ENCODE data around the gene ZNF726.
"Not testable (repeated sequence)": the region's sequence is repeated elsewhere in the genome, so short reads cannot be mapped to it uniquely, and the experiment has no call there.

The ZNF726 gene

DNA sequence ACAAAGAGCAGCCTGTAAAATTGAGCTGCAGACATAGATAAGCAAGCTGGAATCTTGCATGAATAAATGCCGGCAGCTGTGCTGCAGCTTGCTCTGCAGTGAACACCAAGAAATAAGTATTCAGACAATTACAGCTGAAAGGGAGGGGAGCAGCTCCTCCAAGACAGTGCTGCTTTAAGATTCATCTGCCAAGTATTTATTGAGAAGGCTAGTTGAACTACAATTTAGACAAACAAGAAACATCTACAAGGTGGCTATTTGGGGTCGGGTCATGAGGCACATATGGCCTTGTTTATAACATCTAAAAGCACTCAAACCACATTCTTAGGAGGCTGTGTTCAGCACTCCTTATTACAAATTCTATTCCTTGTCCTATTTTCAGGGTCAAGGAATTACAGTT, 34.9 kb downstream of the ZNF726 start:
- H3K9ac ChIP-seq (ENCODE audit: low read depth, low read length) = no peak overlapping the region
- no peak overlapping the region for H3K4me3 ChIP-seq (ENCODE audit: low read depth, low read length)
- no peaks in the 10 kb centered on the region for H3K4me1 ChIP-seq (ENCODE audit: control insufficient read depth, insufficient read depth, low read length)
- H3K27me3 ChIP-seq (ENCODE audit: control insufficient read depth, insufficient read depth, low read length) = no peaks in the 10 kb centered on the region
- peaks cover 6% of the 10 kb centered on the region for H3K9me3 ChIP-seq (ENCODE audit: control insufficient read depth, insufficient read depth, low read length)
- no peaks in the 10 kb centered on the region for H3K36me3 ChIP-seq (ENCODE audit: control insufficient read depth, insufficient read depth, low read length)

DNA sequence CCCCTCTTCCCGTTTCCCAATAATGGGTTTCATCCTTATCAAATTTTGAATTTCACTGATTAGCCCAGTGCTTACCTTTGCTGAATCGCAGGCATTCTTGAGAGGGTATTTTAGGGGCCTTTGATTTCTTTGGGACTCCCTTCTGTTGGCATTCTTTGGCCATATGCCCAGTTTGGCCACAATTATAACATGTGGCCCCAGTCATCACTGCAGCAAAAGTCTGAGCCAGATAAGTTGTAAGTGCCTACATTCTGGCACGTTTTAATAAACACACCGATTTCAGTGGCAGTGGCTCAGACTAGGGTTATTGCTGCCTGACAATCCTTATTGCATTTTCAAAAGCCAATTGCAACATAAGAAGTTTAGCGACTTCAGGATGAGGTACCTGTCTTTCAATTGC, 41.4 kb downstream of the ZNF726 start:
- Histone ChIP-seq H3K36me3 (ENCODE audit: control insufficient read depth, insufficient read depth, low read length) (no peaks in the 10 kb centered on the region), H3K9me3 (ENCODE audit: control insufficient read depth, insufficient read depth, low read length) (peaks cover 6% of the 10 kb centered on the region), H3K4me3 (ENCODE audit: low read depth, low read length) (no peak overlapping the region), H3K27me3 (ENCODE audit: control insufficient read depth, insufficient read depth, low read length) (no peaks in the 10 kb centered on the region), H3K4me1 (ENCODE audit: control insufficient read depth, insufficient read depth, low read length) (no peaks in the 10 kb centered on the region), H3K9ac (ENCODE audit: low read depth, low read length) (no peak overlapping the region)

DNA sequence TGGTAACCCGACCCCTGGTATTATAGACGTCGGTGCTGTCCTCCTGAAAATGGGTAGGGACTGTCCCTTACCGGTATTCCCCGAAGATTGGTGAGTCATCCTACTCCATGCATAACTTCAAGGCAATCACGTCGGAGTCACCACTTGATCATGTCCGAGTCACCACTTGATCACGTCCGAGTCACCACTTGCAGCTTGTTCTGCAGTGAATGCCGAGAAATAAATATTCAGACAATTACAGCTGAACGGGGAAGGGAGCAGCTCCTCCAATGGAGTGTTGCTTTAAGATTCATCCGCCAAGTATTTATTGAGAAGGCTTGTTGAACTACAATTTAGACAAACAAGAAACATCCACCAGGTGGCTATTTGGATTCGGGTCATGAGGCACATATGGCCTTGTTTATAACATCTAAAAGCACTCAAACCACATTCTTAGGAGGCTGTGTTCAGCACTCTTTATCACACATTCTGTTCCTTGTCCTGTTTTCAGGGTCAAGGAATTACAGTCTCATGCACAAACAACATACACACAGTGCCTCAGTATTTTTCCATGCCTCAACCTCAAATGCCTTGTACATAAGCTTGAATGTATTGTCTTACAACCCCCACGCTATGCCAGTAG, 43.1 kb downstream of the ZNF726 start:
- Histone ChIP-seq H3K4me3 (ENCODE audit: low read depth, low read length) (no peak overlapping the region), H3K27me3 (ENCODE audit: control insufficient read depth, insufficient read depth, low read length) (no peaks in the 10 kb centered on the region), H3K36me3 (ENCODE audit: control insufficient read depth, insufficient read depth, low read length) (no peaks in the 10 kb centered on the region), H3K9me3 (ENCODE audit: control insufficient read depth, insufficient read depth, low read length) (peaks cover 6% of the 10 kb centered on the region), H3K9ac (ENCODE audit: low read depth, low read length) (no peak overlapping the region), H3K4me1 (ENCODE audit: control insufficient read depth, insufficient read depth, low read length) (no peaks in the 10 kb centered on the region)

DNA sequence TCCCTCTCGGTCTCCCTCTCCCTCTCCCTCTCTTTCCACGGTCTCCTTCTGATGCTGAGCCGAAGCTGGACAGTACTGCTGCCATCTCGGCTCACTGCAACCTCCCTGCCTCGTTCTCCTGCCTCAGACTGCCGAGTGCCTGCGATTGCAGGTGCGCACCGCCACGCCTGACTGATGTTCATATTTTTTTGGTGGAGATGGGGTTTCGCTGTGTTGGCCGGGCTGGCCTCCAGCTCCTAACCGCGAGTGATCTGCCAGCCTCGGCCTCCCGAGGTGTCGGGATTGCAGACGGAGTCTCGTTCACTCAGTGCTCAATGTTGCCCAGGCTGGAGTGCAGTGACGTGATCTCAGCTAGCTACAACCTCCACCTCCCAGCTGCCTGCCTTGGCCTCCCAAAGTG, 48.7 kb downstream of the ZNF726 start:
- H3K9me3 ChIP-seq (ENCODE audit: control insufficient read depth, insufficient read depth, low read length); H3K4me3 ChIP-seq (ENCODE audit: low read depth, low read length); H3K4me1 ChIP-seq (ENCODE audit: control insufficient read depth, insufficient read depth, low read length); H3K9ac ChIP-seq (ENCODE audit: low read depth, low read length); H3K27me3 ChIP-seq (ENCODE audit: control insufficient read depth, insufficient read depth, low read length); H3K36me3 ChIP-seq (ENCODE audit: control insufficient read depth, insufficient read depth, low read length): not testable (repeated sequence)

DNA sequence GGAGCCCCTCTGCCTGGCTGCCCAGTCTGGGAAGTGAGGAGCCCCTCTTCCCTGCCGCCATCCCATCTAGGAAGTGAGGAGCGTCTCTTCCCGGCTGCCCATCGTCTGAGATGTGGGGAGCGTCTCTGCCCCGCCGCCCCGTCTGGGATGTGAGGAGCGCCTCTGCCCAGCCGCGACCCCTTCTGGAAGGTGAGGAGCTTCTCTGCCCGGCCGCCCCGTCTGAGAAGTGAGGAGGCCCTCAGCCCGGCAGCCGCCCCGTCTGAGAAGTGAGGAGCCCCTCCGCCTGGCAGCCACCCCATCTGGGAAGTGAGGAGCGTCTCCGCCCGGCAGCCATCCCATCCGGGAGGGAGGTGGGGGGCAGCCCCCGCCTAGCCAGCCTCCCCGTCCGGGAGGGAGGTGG, 49.2 kb downstream of the ZNF726 start:
- H3K27me3 ChIP-seq (ENCODE audit: control insufficient read depth, insufficient read depth, low read length); H3K4me3 ChIP-seq (ENCODE audit: low read depth, low read length); H3K9ac ChIP-seq (ENCODE audit: low read depth, low read length); H3K9me3 ChIP-seq (ENCODE audit: control insufficient read depth, insufficient read depth, low read length); H3K36me3 ChIP-seq (ENCODE audit: control insufficient read depth, insufficient read depth, low read length); H3K4me1 ChIP-seq (ENCODE audit: control insufficient read depth, insufficient read depth, low read length): not testable (repeated sequence)

DNA sequence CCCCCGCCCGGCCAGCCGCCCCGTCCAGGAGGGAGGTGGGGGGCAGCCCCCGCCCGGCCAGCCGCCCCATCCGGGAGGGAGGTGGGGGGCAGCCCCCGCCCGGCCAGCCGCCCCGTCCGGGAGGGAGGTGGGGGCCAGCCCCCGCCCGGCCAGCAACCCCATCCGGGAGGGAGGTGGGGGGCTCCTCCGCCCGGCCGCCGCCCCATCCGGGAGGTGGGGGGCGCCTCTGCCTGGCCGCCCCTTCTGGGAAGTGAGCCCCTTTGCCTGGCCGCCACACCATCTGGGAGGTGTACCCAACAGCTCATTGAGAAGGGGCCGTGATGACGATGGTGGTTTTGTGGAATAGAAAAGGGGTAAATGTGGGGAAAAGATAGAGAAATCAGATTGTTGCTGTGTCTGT, 49.6 kb downstream of the ZNF726 start:
- not testable (repeated sequence) for H3K9me3 ChIP-seq (ENCODE audit: control insufficient read depth, insufficient read depth, low read length); H3K4me3 ChIP-seq (ENCODE audit: low read depth, low read length); H3K36me3 ChIP-seq (ENCODE audit: control insufficient read depth, insufficient read depth, low read length)

DNA sequence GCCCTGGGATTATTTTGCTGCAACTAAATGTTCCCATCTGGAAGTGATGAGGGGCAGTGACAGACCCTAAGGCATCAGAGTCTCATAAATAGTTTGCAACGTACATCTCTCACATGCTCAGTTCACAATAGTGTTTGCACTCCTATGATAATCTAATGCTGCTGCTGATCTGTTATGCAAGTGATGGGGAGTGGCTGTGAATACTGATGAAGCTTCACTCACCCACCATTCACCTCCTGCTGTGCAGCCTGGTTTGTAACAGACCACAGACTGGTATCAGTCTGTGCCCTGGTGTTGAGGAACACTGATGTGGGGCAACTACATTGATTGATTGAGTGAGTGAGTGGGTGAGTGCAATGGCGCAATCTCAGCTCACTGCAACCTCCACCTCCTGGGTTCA, 54.9 kb downstream of the ZNF726 start:
- no peaks in the 10 kb centered on the region for H3K36me3 ChIP-seq (ENCODE audit: control insufficient read depth, insufficient read depth, low read length)
- peaks cover 10% of the 10 kb centered on the region for H3K9me3 ChIP-seq (ENCODE audit: control insufficient read depth, insufficient read depth, low read length)
- no peak overlapping the region for H3K9ac ChIP-seq (ENCODE audit: low read depth, low read length)
- no peaks in the 10 kb centered on the region for H3K4me1 ChIP-seq (ENCODE audit: control insufficient read depth, insufficient read depth, low read length)
- H3K4me3 ChIP-seq (ENCODE audit: low read depth, low read length) = no peak overlapping the region
- no peaks in the 10 kb centered on the region for H3K27me3 ChIP-seq (ENCODE audit: control insufficient read depth, insufficient read depth, low read length)

More for the DNA sequence above, 49.6 kb downstream of the ZNF726 start:
- not testable (repeated sequence) for H3K4me1 ChIP-seq (ENCODE audit: control insufficient read depth, insufficient read depth, low read length); H3K9ac ChIP-seq (ENCODE audit: low read depth, low read length); H3K27me3 ChIP-seq (ENCODE audit: control insufficient read depth, insufficient read depth, low read length)

DNA sequence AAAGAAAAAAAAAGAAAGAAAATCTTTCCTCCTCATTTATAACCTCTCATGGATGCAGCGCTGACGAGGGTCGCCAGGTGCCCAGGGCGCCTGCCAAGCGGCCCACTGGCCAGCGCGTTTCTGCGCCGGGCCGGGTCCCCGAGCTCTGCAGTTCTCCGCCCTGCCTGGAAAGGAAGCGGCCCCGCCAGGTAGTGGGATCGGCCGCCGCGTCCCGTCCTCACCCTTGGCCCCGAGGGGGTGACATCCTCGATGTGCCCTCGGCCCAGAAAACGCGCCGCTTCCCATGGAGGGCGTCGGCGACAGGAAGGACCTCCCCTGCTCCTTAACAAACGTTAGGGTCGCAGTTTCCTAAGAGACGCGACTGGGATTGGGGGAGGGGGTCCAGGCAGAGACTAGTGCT, 56.9 kb downstream of the ZNF726 start:
- Histone ChIP-seq H3K4me3 (ENCODE audit: low read depth, low read length) (no peak overlapping the region), H3K4me1 (ENCODE audit: control insufficient read depth, insufficient read depth, low read length) (no peaks in the 10 kb centered on the region), H3K9me3 (ENCODE audit: control insufficient read depth, insufficient read depth, low read length) (peaks cover 12% of the 10 kb centered on the region), H3K27me3 (ENCODE audit: control insufficient read depth, insufficient read depth, low read length) (no peaks in the 10 kb centered on the region), H3K36me3 (ENCODE audit: control insufficient read depth, insufficient read depth, low read length) (no peaks in the 10 kb centered on the region), H3K9ac (ENCODE audit: low read depth, low read length) (no peak overlapping the region)

DNA sequence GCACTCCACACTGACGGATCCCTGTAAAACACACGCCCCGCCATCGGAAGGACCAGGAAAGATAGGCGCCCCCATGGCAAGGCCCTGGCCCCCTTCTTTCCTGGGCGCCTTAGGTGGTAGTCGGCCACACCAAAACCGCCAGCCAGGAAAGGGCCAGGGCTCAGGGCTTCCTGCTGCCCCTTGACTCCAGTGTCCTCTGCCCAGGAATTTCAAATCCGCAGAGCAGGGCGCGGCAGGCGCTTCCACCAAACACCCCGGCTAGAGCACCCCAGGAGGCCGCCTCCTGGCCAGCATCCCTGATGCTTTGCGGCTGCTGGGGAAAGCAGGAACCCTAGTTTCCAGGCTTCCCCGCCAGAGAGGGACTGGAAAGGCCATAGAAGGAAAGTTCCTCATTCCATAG, 57.5 kb downstream of the ZNF726 start:
- H3K9me3 ChIP-seq (ENCODE audit: control insufficient read depth, insufficient read depth, low read length) = peaks cover 7% of the 10 kb centered on the region

DNA sequence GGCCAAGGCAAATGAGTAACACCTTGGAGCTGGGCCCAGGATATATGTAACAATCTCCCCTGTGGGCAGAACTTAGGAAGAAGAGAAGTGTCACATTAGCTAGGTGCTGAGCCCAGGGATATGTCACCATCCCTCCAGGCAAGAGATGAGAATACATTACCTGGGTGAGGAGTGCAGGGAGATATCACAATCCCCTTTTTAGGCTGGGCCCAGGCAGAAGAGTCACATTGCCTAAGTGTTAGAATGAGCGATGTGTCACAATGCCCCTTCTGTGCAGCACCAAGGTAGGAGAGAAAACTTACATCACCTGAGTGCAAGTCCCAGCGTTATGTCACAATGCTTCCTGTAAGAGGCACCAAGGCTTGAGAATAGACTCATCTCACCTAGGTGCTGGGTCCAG, 60.3 kb downstream of the ZNF726 start:
- Histone ChIP-seq H3K9ac (ENCODE audit: low read depth, low read length) (no peak overlapping the region), H3K9me3 (ENCODE audit: control insufficient read depth, insufficient read depth, low read length) (peaks cover 14% of the 10 kb centered on the region), H3K4me3 (ENCODE audit: low read depth, low read length) (no peak overlapping the region), H3K36me3 (ENCODE audit: control insufficient read depth, insufficient read depth, low read length) (no peaks in the 10 kb centered on the region), H3K27me3 (ENCODE audit: control insufficient read depth, insufficient read depth, low read length) (no peaks in the 10 kb centered on the region), H3K4me1 (ENCODE audit: control insufficient read depth, insufficient read depth, low read length) (no peaks in the 10 kb centered on the region)

More for the DNA sequence above, 57.5 kb downstream of the ZNF726 start:
- Histone ChIP-seq H3K36me3 (ENCODE audit: control insufficient read depth, insufficient read depth, low read length) (no peaks in the 10 kb centered on the region), H3K9ac (ENCODE audit: low read depth, low read length) (no peak overlapping the region), H3K4me1 (ENCODE audit: control insufficient read depth, insufficient read depth, low read length) (no peaks in the 10 kb centered on the region), H3K27me3 (ENCODE audit: control insufficient read depth, insufficient read depth, low read length) (no peaks in the 10 kb centered on the region), H3K4me3 (ENCODE audit: low read depth, low read length) (no peak overlapping the region)

DNA sequence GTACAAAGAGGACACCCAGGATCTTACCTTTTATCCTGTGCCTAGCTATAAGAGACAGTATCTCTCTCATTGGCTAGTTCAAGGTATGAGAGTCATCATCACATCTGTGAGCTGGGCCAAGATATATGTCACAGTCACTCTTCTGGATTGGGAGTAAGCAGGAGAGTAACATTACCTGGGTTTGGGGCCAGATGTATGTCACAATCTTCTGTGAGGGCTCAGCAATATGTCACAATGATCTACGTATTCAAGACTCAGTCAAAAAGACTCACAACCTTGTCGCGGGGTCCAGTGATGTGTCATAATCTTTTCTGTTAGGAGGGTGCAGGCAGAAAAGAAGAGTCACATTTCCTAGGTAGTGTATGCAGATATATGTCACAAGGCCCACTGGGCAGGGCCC, 61.9 kb downstream of the ZNF726 start:
- H3K36me3 ChIP-seq (ENCODE audit: control insufficient read depth, insufficient read depth, low read length); H3K27me3 ChIP-seq (ENCODE audit: control insufficient read depth, insufficient read depth, low read length); H3K9ac ChIP-seq (ENCODE audit: low read depth, low read length); H3K4me1 ChIP-seq (ENCODE audit: control insufficient read depth, insufficient read depth, low read length); H3K4me3 ChIP-seq (ENCODE audit: low read depth, low read length): not testable (repeated sequence)
- peaks cover 15% of the 10 kb centered on the region for H3K9me3 ChIP-seq (ENCODE audit: control insufficient read depth, insufficient read depth, low read length)

DNA sequence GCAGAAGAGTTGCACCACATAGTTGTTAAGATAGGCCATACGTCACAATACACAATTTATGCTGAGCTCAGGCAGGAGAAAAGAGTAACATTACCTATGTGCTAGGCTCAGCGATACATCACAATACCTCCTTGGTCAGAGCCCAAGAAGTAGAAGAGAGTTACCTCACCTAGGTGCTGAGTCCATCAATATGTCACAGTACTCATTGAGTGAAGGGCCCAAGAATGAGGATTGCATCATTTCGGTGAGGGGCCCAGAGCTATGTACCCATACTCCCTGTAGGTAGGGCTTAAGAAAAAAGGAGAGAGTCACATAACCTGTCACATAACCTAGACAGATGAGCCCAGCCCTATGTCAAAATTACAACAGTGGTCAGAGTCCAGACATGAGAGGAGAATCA, 62.6 kb downstream of the ZNF726 start:
- H3K27me3 ChIP-seq (ENCODE audit: control insufficient read depth, insufficient read depth, low read length); H3K9ac ChIP-seq (ENCODE audit: low read depth, low read length); H3K4me1 ChIP-seq (ENCODE audit: control insufficient read depth, insufficient read depth, low read length); H3K36me3 ChIP-seq (ENCODE audit: control insufficient read depth, insufficient read depth, low read length); H3K4me3 ChIP-seq (ENCODE audit: low read depth, low read length): not testable (repeated sequence)
- H3K9me3 ChIP-seq (ENCODE audit: control insufficient read depth, insufficient read depth, low read length) = peaks cover 15% of the 10 kb centered on the region

DNA sequence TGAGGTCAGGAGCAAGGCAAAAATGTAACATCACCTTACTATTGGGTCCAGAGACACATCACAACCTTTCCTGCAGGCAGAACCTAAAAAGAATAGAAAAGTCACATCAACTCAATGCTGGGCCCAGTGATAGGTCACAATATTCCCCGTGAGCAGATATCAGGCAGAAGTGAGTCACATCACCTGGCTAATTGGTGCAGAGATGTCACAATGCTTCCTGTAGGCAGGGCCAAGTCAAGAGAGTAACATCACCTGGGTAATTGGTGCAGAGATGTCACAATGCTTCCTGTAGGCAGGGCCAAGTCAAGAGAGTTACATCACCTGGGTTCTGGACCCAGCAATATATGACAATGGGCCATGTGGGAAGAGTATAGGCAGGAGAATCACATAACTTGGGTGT, 63.4 kb downstream of the ZNF726 start:
- no peaks in the 10 kb centered on the region for H3K4me1 ChIP-seq (ENCODE audit: control insufficient read depth, insufficient read depth, low read length)
- no peak overlapping the region for H3K4me3 ChIP-seq (ENCODE audit: low read depth, low read length)
- no peaks in the 10 kb centered on the region for H3K27me3 ChIP-seq (ENCODE audit: control insufficient read depth, insufficient read depth, low read length)
- H3K36me3 ChIP-seq (ENCODE audit: control insufficient read depth, insufficient read depth, low read length) = no peaks in the 10 kb centered on the region
- peaks cover 16% of the 10 kb centered on the region for H3K9me3 ChIP-seq (ENCODE audit: control insufficient read depth, insufficient read depth, low read length)
- no peak overlapping the region for H3K9ac ChIP-seq (ENCODE audit: low read depth, low read length)
